OCI-LY1 (cell line): ENCODE data around the gene SDK2.

ENCODE experiments used
- H2AFZ ChIP-seq: fragments of 200-600 bp; sonication (generic), shearing (Covaris generic); 2 replicates; pipeline ENCODE4 v1.6.0; 2014; ENCODE audit warnings: antibody characterized with exemption, mild to moderate bottlenecking, low read length
- H3F3A ChIP-seq: fragments of 200-600 bp; sonication (generic), shearing (Covaris generic); 2 replicates; pipeline ENCODE4 v1.6.0; 2014; ENCODE audit warnings: mild to moderate bottlenecking, antibody characterized with exemption, low read length, moderate library complexity; ENCODE audit not compliant: insufficient read depth
- H3K27ac ChIP-seq: fragments of 200-600 bp; sonication (generic); 2 replicates; pipeline ENCODE4 v1.5.1; 2014; ENCODE audit warnings: low read length, mixed run types, mild to moderate bottlenecking, low read depth; ENCODE audit not compliant: poor library complexity, severe bottlenecking
- H3K27me3 ChIP-seq: fragments of 200-600 bp; sonication (generic); 2 replicates; pipeline ENCODE4 v1.6.0; 2014; ENCODE audit warnings: antibody characterized with exemption, mild to moderate bottlenecking, low read length, moderate library complexity; ENCODE audit not compliant: insufficient read depth
- H3K36me3 ChIP-seq: fragments of 200-600 bp; sonication (generic); 2 replicates; pipeline ENCODE4 v1.6.1; 2014; ENCODE audit warnings: mild to moderate bottlenecking, antibody characterized with exemption, low read length, moderate library complexity, mixed read lengths; ENCODE audit not compliant: insufficient read depth
- H3K4me1 ChIP-seq: fragments of 200-600 bp; sonication (generic); 2 replicates; pipeline ENCODE4 v1.5.1; 2014; ENCODE audit warnings: mild to moderate bottlenecking, low read length, moderate library complexity; ENCODE audit not compliant: insufficient read depth, severe bottlenecking
- H3K4me2 ChIP-seq: fragments of 200-600 bp; sonication (generic), shearing (Covaris generic); 2 replicates; pipeline ENCODE4 v1.6.1; 2014; ENCODE audit warnings: low read length
- H3K4me3 ChIP-seq: fragments of 200-600 bp; sonication (generic); 2 replicates; pipeline ENCODE4 v1.5.1; 2014; ENCODE audit warnings: low read length, low read depth, mild to moderate bottlenecking, mixed read lengths; ENCODE audit not compliant: poor library complexity, severe bottlenecking
- H3K79me2 ChIP-seq: fragments of 200-600 bp; shearing (Covaris generic); 2 replicates; pipeline ENCODE4 v1.6.1; 2016; ENCODE audit warnings: mixed run types, low read length, mixed read lengths; ENCODE audit not compliant: insufficient read depth
- H3K9ac ChIP-seq: fragments of 200-600 bp; sonication (generic), shearing (Covaris generic); 2 replicates; pipeline ENCODE4 v1.6.1; 2014; ENCODE audit warnings: mild to moderate bottlenecking, low read length, mixed read lengths
- H3K9me2 ChIP-seq: fragments of 200-600 bp; sonication (generic), shearing (Covaris generic); 2 replicates; pipeline ENCODE4 v1.6.1; 2014; ENCODE audit warnings: low read depth, mild to moderate bottlenecking, low read length, mixed read lengths
- H3K9me3 ChIP-seq: fragments of 200-600 bp; shearing (Covaris generic); 2 replicates; pipeline ENCODE4 v1.6.1; 2014; ENCODE audit warnings: low read length, mixed read lengths
- H4K20me1 ChIP-seq: fragments of 200-600 bp; sonication (generic), shearing (Covaris generic); 2 replicates; pipeline ENCODE4 v1.6.0; 2016; ENCODE audit warnings: mild to moderate bottlenecking, low read length; ENCODE audit not compliant: insufficient read depth
- CTCF ChIP-seq: fragments of 200-600 bp; sonication (generic), shearing (Covaris generic); IDR thresholded peaks from 2 replicates; pipeline ENCODE4 v1.5.1; 2017; ENCODE audit warnings: mild to moderate bottlenecking, antibody characterized with exemption, low read length, moderate library complexity, mixed read lengths
- EZH2 ChIP-seq: fragments of 200-600 bp; sonication (generic), shearing (Covaris generic); IDR thresholded peaks from 2 replicates; pipeline ENCODE4 v1.8.0; 2017; ENCODE audit warnings: borderline replicate concordance, mixed run types, mild to moderate bottlenecking, antibody characterized with exemption, low read length, moderate library complexity, mixed read lengths

Gene SDK2

DNA sequence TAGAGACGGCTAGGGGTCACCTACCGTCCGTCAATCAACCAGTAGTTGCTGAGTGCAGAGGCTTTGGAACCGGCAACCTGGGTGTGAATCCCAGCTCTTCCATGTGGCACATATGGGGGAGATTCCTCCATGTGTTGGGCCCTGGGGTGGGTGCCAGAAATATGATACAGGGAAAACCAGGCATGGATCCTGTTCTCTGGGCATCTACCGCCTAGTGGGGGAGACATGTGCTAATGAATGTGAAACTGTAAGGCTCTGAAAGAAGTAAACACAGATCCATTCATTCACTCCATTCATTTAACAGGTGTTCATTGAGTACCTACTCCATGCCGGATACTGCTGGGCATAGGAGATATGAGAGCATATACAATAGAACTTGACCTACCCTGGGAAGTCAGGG, 39.5 kb upstream of the SDK2 start:
- H3K4me3 ChIP-seq: no peak overlapping the region
- no peak overlapping the region for H3K27ac ChIP-seq
- no peaks in the 10 kb centered on the region for H3K9me2 ChIP-seq
- H3K79me2 ChIP-seq: no peaks in the 10 kb centered on the region
- no peak overlapping the region for H3K9ac ChIP-seq
- no peak overlapping the region for H3K4me2 ChIP-seq
- no peaks in the 10 kb centered on the region; the same call in 1 of the 2 replicates for H3K27me3 ChIP-seq
- H3K36me3 ChIP-seq: no peaks in the 10 kb centered on the region
- no peaks in the 10 kb centered on the region for H3F3A ChIP-seq
- H4K20me1 ChIP-seq: no peaks in the 10 kb centered on the region
- no peak overlapping the region for H2AFZ ChIP-seq
- TF ChIP-seq EZH2 (no peak), CTCF (no peak)
- H3K9me3 ChIP-seq: no peaks in the 10 kb centered on the region
- H3K4me1 ChIP-seq: no peaks in the 10 kb centered on the region

DNA sequence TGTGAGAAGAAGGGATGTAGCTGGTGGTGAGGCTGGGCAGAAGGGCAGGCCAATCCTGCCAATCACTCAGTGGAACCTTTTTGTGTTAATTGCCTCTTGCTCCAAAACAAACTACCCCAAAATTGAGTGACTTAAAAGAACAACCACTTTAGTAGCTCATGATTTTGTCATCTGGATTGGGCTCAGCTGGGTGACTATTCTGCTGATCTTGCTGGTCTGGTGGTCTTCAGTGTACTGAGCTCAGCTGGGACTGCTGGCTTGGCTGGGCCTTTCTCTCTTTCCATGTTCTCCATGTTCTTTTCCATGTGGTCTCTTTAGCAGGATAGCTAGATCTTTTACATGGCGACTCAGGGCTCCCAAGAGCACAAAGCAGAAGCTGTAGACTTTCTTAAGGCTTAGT, 37.7 kb upstream of the SDK2 start:
- Histone ChIP-seq H2AFZ (no peak overlapping the region), H3K9me2 (no peaks in the 10 kb centered on the region), H3K4me3 (no peak overlapping the region), H3K4me2 (no peak overlapping the region), H4K20me1 (no peaks in the 10 kb centered on the region), H3K27ac (no peak overlapping the region), H3K27me3 (no peaks in the 10 kb centered on the region), H3K9ac (no peak overlapping the region), H3K4me1 (no peaks in the 10 kb centered on the region), H3F3A (no peaks in the 10 kb centered on the region), H3K9me3 (no peaks in the 10 kb centered on the region), H3K79me2 (no peaks in the 10 kb centered on the region), H3K36me3 (no peaks in the 10 kb centered on the region)
- TF ChIP-seq EZH2: no peak
- TF ChIP-seq CTCF: no peak

- Histone ChIP-seq H4K20me1 (no peaks in the 10 kb centered on the region), H3K27me3 (no peaks in the 10 kb centered on the region), H2AFZ (no peak overlapping the region), H3F3A (no peaks in the 10 kb centered on the region), H3K9me2 (no peaks in the 10 kb centered on the region), H3K79me2 (no peaks in the 10 kb centered on the region), H3K9ac (no peak overlapping the region), H3K4me2 (no peak overlapping the region), H3K36me3 (no peaks in the 10 kb centered on the region), H3K9me3 (no peaks in the 10 kb centered on the region), H3K27ac (no peak overlapping the region), H3K4me3 (no peak overlapping the region), H3K4me1 (no peaks in the 10 kb centered on the region)
- TF ChIP-seq CTCF (no peak), EZH2 (no peak)
These were observed 35.2 kb upstream of the SDK2 start for GRCh38 chr17:73679476-73679875.
